ENCODE data around the gene GABRG3. TPM values are rescaled to one million over a fixed set of nuclear protein-coding genes. Genes with fewer than 3 reads are reported as not detected.

GABRG3 gene
- total RNA-seq, 1 experiment from 2014 or later: not detected

DNA sequence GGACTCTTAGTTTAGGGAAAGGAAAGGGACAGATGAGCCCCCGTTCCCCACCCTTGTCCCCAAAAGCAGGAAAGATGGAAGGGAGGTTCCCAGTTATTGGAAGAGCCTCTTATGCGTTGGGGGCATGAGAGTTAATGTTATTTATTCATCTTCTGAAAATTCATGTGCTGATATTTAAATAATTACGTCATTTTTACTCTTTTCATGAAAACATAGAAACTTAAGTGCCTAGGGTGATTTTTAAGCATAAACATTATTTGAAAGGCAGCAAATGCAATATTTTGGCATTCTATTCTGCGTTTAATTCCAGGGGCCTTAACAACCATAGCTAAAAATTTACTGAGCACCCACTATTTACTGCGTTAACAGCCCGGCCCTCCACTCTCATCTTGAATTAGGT, 48.7 kb downstream of the GABRG3 start:
- no peaks in the 10 kb centered on the region for H3K36me3 Mint-ChIP-seq (ENCODE audit: insufficient read depth, unreplicated experiment)
- no peaks in the 10 kb centered on the region for H3K4me1 Mint-ChIP-seq (ENCODE audit: low read depth, unreplicated experiment)
- CTCF ChIA-PET: no interaction called here
- intact Hi-C loops (cut with micrococcal nuclease; ENCODE audit: unreplicated experiment): no loop called here
- no peak overlapping the region for H3K4me3 Mint-ChIP-seq (ENCODE audit: low read depth, unreplicated experiment)
- no TSS peak for BruUV-seq (replicated peaks)
- TF ChIP-seq, protein P1, sequence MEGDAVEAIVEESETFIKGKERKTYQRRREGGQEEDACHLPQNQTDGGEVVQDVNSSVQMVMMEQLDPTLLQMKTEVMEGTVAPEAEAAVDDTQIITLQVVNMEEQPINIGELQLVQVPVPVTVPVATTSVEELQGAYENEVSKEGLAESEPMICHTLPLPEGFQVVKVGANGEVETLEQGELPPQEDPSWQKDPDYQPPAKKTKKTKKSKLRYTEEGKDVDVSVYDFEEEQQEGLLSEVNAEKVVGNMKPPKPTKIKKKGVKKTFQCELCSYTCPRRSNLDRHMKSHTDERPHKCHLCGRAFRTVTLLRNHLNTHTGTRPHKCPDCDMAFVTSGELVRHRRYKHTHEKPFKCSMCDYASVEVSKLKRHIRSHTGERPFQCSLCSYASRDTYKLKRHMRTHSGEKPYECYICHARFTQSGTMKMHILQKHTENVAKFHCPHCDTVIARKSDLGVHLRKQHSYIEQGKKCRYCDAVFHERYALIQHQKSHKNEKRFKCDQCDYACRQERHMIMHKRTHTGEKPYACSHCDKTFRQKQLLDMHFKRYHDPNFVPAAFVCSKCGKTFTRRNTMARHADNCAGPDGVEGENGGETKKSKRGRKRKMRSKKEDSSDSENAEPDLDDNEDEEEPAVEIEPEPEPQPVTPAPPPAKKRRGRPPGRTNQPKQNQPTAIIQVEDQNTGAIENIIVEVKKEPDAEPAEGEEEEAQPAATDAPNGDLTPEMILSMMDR (IDR thresholded peaks at IDR 0.05; ENCODE audit: unreplicated experiment): no peak
- no peak for DNase-seq
- H3K27me3 Mint-ChIP-seq (ENCODE audit: unreplicated experiment): no peaks in the 10 kb centered on the region
- no peak overlapping the region for H3K27ac Mint-ChIP-seq (ENCODE audit: unreplicated experiment)
- H3K9me3 Mint-ChIP-seq (ENCODE audit: low read depth, unreplicated experiment): no peaks in the 10 kb centered on the region

DNA sequence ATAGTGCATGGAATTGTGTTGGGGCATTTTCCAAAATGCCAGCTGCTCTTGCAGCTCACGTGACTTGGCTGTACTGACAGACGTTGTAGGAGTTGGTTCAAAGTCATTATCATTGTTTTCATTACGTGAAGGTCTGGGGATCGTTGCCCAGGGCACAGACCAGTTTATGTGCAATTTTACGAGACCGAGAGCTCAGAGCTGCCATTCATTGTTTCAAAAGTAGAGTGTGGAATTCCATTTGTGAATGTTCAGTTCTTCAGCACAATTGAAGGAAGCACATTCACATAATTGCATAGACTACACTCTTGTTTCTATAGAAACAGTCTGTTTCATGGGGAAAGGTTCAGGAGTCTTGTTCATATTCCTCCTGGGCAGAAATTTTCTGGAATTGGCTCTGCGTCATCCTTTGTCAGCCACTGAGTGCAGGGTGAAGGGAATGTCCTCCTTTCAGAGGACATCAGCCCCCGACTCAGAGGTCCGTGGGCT, 54.5 kb downstream of the GABRG3 start:
- Mint-ChIP-seq H3K4me1 (ENCODE audit: low read depth, unreplicated experiment) (no peaks in the 10 kb centered on the region), H3K27me3 (ENCODE audit: unreplicated experiment) (no peaks in the 10 kb centered on the region), H3K36me3 (ENCODE audit: insufficient read depth, unreplicated experiment) (no peaks in the 10 kb centered on the region), H3K9me3 (ENCODE audit: low read depth, unreplicated experiment) (no peaks in the 10 kb centered on the region), H3K27ac (ENCODE audit: unreplicated experiment) (no peak overlapping the region), H3K4me3 (ENCODE audit: low read depth, unreplicated experiment) (no peak overlapping the region)
- CTCF ChIA-PET: no interaction called here
- no TSS peak for BruUV-seq (replicated peaks)
- TF ChIP-seq, protein P1 (IDR thresholded peaks at IDR 0.05; ENCODE audit: unreplicated experiment): no peak
- intact Hi-C loops (cut with micrococcal nuclease; ENCODE audit: unreplicated experiment): no loop called here
- no peak for DNase-seq

DNA sequence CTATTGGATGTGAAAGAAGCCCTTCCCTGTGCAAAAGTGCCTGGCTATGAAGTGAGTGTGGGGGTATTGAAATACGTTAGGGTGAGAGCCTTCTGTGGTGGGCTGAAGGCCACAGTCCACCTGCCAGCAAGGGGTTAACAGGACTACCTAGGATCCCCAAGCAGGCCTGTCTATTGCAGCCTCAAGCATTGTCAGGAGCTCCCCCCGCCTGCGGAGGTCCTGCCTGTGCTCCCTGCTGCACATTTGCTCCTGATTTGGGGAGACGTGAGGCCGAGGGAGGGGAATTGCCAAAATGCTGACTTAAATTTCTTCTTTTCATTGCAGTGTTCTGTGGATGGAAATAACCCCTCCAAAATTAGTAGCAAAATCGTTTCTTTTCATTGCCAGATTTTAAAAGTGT, 56.2 kb downstream of the GABRG3 start:
- no peak overlapping the region for H3K4me3 Mint-ChIP-seq (ENCODE audit: low read depth, unreplicated experiment)
- no peaks in the 10 kb centered on the region for H3K36me3 Mint-ChIP-seq (ENCODE audit: insufficient read depth, unreplicated experiment)
- CTCF ChIA-PET: no interaction called here
- peaks cover 2% of the 10 kb centered on the region for H3K9me3 Mint-ChIP-seq (ENCODE audit: low read depth, unreplicated experiment)
- DNase-seq: no peak
- no TSS peak for BruUV-seq (replicated peaks)
- no peaks in the 10 kb centered on the region for H3K27me3 Mint-ChIP-seq (ENCODE audit: unreplicated experiment)
- TF ChIP-seq, protein P1 (IDR thresholded peaks at IDR 0.05; ENCODE audit: unreplicated experiment): no peak
- intact Hi-C loops (cut with micrococcal nuclease; ENCODE audit: unreplicated experiment): no loop called here
- H3K4me1 Mint-ChIP-seq (ENCODE audit: low read depth, unreplicated experiment): no peaks in the 10 kb centered on the region
- H3K27ac Mint-ChIP-seq (ENCODE audit: unreplicated experiment): no peak overlapping the region

GRCh38 chr15:27028858-27029477, 58.0 kb downstream of the GABRG3 start:
- no TSS peak for BruUV-seq (replicated peaks)
- Mint-ChIP-seq H3K4me1 (ENCODE audit: low read depth, unreplicated experiment) (no peaks in the 10 kb centered on the region), H3K27me3 (ENCODE audit: unreplicated experiment) (no peaks in the 10 kb centered on the region), H3K27ac (ENCODE audit: unreplicated experiment) (no peak overlapping the region), H3K4me3 (ENCODE audit: low read depth, unreplicated experiment) (no peak overlapping the region), H3K36me3 (ENCODE audit: insufficient read depth, unreplicated experiment) (no peaks in the 10 kb centered on the region), H3K9me3 (ENCODE audit: low read depth, unreplicated experiment) (peaks cover 2% of the 10 kb centered on the region)
- CTCF ChIA-PET: no interaction called here
- DNase-seq: no peak
- intact Hi-C loops (cut with micrococcal nuclease; ENCODE audit: unreplicated experiment): no loop called here
- TF ChIP-seq, protein P1 (IDR thresholded peaks at IDR 0.05; ENCODE audit: unreplicated experiment): no peak

Data from Calu3 (cell line).